Central memory CD4-positive, alpha-beta T cell (primary cell): ENCODE results near the gene TPO.
"Not testable (repeated sequence)": the region's sequence is repeated elsewhere in the genome, so short reads cannot be mapped to it uniquely, and the experiment has no call there.

Experiments
- DNase-seq: peaks from one replicate; pipeline ENCODE4 v3.0.0; 2022
- total RNA-seq, 3 experiments: gene quantifications; one replicate each; lab custom pipeline; 2026; lab: John Stamatoyannopoulos, UW

Gene TPO
- total RNA-seq = 0 to 0.77 (median 0.05) reads per million in 3 experiments

DNA sequence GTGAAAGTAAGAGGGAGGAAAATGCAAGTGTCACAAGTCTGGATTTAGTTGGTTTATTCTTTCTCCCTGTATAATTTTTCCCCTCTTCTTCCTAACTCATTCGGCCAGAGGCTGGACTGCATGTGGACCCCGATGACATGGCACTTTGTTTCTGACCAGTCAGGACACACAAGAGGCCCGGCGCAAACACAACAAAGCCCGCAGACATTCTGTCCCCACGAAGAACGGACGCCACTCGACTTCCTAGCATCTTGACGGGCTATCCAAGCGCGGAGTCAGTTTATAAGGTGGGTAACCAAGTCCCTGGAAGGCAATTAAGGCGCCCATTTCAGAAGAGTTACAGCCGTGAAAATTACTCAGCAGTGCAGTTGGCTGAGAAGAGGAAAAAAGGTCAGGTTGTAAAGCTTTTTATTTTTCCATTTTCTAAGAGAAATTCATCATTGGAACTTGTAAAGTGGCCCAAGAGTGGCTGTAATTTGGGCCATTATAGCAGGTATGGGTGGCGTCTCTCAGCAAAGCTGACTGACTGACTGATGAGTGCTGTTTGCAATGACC, at the start of gene TPO:
TSS of gene TPO (plus strand) at position 308 of the 555 bp plus-strand sequence. CDS start 946 bp downstream, outside the sequence.
- no peak for DNase-seq

DNA sequence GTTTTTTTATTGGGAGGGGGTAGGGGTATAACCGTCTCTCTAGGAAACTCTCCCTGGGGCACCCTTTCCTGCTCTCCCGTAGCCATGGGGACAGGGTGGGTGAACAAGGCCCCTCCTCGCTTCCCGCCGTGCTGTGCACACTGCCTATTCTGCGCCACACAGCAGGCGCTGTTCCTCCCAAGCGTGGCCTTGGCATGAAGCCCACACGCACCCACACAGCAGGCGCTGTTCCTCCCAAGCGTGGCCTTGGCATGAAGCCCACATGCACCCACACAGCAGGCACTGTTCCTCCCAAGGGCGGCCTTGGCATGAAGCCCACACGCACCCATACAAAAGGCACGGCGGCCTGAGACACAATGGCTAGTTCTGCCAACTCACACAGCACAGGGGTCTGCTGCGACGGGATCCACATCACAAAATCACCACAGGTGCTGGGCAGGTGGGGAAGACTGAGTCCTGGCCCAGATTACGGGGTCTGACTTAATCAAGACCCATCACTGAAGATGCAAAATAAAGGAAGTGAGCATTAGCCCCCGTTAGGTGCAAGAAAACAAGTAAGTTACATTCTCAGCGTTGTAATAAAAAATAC, 46.6 kb upstream of the TPO start:
- DNase-seq = no peak

DNA sequence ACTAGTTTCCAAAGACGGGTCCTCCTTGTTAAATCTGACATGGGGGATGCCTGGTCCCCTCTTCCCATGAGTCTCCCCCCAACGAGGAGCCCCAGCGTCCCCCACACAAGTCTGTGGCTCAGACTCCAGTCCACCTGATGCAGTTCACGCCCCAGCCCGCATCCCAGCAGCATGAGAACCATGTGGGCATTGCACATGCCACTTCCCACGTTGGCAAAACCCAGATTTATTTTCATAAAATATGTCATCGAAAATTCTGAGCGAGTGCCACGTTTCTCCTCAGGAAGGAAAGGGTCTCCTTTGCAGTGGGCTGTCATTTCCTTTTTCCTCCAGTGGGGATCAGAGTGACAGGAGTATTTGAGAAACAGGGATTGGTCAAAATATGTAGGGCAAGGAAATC, 45.7 kb upstream of the TPO start:
- DNase-seq = no peak

DNA sequence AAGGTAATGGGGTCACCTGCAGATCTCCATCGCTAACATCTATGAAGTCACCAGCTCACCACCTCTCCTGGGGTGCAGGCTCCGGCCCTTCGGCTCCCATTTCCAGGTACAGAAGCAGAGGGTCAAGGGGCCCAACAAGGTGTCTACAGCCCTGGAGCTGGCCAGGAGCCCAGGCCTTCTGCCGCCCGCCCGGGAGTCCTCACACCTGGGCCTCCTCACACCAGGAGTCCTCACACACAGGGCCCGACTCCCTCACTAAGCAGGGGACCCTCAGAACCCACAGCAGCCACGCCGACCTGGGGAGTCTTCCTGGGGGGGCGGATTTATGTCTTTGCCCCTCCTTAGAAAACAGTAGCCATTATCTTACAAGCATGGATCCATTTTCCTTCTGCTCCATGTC, 43.4 kb upstream of the TPO start:
- no peak for DNase-seq

DNA sequence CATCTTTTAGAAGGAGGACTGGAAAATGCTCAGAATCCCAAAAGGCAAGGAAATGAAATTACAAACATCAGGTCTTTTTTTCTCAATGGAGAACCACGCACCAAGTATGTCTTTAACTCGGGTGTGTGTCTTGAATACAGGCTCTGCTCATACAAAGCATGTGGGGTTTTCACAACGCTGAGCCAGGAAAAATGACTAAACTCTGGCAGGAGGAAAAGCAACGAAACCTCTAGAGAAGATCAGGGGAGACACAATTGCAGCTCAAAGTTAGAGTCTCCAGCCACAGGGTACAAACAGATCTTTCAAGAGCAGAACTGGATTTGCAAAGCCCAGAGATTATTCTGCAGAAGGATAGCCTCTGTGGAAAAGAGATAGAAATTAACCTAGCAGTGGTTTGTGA, 42.8 kb upstream of the TPO start:
- no peak for DNase-seq

DNA sequence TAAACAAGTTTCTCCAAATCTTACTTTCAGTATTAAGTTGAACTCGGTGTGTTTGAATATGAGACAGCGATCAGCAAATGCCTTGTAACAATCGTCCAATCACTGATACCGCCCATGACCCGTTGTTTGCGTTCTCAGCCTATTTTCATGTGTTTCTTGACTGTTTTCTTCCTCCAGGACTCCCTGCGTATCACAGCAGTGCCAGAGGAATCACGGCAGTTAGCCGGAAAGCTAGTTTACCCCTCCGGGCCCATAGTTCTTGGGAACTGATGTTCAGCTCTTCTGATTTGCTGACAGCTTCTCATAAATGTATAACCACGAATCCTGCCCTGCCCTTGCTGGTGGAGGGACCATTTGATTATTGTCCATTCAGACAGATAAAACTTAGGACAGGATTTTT, 42.2 kb upstream of the TPO start:
- no peak for DNase-seq

DNA sequence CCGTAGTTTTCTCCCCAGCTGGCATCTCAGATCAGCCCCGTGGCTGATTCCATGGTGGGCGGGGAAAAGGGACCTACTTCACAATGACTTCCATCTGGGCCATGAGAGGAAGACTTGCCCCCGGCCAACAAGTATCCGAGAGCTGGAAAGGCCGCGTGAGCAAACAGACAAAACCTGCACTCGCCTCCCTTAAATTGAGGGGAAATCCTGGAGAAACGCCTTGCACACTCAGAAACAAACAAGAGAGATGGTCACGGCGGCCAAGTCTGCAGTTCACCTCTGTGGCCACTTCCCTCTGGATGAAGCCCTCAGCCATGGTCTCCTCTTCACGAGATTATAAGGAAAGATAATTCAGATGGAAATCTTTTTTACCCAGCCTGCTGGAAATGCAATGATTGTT, 39.4 kb upstream of the TPO start:
- DNase-seq = no peak

DNA sequence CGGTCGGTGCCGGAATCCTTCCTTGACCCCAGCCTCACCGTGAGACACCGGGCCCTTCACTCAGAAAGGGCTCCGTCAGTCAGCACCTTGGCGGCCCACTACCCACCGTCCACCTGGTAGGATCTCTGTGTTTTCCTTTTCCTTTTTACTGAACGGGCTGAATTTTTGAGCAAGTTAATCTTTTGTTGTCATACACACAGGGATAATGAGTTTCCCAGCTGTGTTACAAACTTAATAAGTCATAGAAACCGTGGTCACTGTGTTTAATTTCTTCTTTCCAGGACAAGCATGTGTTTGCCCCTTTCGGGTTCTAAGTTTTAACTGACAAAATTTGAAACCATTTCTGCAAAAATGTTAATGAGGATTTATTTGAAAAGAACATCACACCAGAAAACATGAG, 39.0 kb upstream of the TPO start:
- DNase-seq = no peak

DNA sequence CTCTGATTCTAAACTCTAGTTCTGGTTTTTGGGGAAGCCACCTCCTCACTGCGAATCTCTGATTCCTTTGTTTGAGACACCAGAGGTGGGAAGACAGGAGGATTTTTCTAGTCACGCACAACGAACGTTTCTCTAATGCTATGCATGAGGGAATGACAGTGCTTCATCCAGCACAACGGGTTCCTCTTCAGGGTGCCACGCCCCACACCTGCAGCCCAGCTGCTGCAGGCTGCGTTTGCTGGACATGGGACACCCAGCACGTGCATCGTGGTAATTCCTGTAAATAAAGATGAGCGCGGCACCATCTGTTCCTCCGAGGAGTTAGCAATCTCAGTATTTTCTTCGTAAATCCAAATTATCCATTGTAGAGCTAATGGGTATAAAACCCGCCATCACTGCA, 37.5 kb upstream of the TPO start:
- no peak for DNase-seq

DNA sequence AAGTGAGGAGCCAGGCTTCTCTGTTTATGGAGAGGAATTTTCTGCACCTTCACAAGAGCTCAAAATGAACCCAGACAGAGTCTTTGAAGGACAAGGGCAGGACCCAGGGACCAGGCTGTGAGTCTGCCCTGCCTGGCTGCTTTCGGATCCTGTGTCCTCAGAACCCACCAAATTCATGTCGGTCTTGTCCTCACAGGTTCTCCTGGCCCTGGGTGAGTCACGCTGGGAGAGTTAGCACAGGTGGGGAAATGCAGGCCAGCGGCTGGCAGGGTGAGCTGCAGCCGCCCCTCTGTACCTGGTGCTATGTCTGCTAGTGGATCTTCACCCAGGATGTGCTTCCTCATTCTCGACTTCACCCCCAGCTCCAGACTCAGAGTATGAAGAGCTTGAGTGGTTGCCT, 35.8 kb upstream of the TPO start:
- no peak for DNase-seq

DNA sequence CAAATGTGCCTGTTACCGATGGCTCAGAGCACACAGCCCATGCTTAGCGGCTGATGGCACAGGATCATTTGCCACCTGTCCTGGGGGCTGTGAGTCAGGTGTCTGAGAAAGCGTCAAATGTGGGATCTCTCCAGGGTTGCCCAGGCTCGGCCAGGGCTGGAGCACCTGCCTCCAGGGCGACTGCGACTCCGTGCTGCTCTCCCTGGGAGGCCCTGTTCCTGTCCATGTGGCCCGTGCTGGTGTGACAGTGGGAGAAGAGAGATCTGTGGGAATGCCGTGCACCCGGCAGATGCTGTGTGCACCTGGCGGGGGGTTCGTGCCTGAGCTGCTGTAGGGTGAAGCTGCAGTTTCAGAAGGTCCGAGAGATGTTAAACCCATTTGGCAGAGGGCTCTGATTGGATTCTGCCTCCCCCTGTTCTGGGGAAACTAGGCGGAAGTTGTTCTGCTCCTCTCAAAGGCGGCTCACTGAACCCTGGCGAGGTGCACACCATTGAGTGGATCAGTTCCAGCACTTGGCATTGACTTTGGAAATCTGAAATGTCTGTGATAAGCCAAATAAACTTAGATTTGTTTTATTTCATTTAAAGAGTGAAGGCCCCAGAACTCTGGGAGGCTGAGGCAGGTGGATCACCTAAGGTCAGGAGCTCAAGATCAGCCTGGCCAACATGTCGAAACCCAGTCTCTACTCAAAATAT, 34.7 kb upstream of the TPO start:
- DNase-seq = no peak

DNA sequence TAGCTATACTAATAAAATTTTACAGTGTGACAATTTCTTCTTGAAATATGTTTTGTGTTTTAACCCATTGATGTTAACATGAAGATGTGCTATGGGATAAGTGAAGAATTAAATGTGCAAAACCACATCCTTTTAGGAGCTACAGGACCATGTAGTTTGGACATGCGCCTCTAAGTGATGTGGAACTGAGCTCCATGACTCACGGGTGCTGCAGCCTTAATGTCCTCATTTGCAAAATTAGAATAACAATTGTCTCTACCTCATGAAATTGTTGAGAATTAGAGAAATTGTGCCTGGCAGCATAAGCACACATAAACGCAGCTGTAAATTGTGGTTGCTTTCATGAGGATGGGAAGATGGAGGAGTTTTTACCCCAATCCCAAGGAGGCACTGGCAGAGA, 31.6 kb upstream of the TPO start:
- no peak for DNase-seq

DNA sequence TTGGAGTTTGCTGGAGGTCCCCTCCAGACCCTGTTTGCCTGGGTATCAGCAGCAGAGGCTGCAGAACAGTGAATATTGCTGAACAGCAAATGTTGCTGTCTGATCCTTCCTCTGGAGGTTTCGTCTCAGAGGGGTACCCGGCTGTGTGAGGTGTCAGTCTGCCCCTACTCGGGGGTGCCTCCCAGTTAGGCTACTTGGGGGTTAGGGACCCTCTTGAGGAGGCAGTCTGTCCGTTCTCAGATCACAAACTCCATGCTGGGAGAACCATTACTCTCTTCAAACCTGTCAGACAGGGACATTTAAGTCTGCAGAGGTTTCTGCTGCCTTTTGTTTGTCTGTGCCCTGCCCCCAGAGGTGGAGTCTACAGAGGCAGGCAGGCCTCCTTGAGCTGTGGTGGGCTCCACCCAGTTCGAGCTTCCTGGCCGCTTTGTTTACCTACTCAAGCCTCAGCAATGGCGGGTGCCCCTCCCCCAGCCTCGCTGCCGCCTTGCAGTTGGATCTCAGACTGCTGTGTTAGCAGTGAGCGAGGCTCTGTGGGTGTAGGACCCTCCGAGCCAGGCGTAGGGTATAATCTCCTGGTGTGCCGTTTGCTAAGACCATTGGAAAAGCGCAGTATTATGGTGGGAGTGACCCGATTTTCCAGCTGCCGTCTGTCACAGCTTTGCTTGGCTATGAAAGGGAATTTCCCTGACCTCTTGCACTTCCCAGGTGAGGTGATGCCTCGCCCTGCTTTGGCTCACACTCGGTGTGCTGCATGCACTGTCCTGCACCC, 25.1 kb upstream of the TPO start:
- DNase-seq = not testable (repeated sequence)

DNA sequence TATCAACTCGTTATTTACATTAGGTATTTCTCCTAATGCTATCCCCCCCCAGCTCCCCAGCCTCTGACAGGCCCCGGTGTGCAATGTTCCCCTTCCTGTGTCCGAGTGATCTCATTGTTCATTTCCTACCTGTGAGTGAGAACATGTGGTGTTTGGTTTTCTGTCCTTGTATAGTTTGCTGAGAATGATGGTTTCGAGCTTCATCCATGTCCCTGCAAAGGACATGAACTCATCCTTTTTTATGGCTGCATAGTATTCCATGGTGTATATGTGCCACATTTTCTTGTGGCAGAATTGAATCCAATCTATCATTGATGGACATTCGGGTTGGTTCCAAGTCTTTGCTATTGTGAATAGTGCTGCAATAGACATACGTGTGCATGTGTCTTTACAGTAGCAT, 23.1 kb upstream of the TPO start:
- DNase-seq = not testable (repeated sequence)

DNA sequence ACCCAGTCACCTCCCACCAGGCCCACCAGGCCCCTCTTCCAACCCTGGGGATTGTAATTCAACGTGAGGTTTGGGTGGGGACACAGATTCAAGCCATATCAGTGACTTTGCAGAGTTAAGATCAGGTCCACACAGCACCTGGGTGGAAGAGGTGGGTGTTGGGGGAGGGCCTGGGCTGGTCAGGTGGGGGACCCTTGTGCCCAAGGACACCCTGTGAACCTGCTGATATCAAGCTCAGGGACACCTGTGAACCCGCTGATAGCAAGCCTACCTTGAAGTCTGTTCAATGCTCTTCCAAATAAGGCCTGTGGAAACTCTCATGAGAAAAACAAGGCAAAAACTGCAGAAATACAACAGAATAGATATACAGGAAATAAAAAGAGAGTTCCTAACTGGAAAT, 19.9 kb upstream of the TPO start:
- no peak for DNase-seq

DNA sequence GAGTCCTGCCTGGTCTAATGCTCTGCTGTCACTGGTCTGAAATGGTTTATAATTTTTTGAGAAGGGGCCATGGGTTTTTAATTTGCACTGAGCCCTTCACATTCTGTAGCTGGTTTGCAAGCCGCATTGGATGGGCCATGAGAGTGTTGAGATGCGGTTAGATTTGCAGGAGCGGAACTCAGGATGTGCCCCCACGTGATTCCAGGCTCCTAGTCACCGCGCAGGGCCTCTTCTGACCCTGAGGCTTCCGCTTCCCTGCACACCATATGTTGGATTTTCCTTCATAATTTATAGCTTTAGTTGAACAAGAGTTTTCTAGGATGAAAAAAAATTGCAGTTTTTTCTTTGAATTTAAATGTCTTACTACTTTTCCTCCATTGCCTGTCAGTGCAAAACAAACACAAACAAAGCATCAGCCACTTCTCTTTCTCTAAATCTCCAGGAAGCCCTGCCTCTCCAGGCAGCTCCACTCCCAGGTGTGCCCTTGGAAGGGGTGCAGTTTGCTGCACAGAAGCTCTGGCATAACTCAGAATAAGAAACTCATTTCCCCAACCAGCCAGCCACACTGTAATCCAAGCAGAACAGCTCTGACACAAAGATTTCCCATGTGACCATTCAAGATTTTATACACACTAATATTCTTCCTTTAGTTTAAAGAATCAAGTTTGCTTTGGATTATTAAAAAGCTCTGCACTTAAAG, 18.4 kb upstream of the TPO start:
- DNase-seq = no peak

DNA sequence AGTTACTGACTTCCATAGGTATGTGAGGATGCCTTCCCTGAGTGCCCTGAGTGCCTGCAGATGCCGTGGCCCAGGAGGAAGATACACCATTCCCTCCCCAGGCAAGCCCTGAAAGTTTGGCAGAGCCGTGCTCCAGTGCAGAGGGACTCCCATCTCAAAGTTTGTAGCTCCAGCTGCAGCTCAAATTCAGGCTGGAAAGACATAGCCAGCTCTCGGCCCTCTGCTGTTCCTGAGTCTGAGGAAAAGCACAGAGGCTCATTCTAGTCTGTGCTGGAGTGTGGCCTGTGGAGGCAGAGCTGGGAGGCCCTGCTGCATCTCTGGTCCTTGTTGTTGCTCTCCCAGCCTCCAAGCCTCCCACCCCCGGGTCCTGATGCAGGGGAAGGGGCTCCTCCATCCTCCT, 15.9 kb upstream of the TPO start:
- DNase-seq = no peak

DNA sequence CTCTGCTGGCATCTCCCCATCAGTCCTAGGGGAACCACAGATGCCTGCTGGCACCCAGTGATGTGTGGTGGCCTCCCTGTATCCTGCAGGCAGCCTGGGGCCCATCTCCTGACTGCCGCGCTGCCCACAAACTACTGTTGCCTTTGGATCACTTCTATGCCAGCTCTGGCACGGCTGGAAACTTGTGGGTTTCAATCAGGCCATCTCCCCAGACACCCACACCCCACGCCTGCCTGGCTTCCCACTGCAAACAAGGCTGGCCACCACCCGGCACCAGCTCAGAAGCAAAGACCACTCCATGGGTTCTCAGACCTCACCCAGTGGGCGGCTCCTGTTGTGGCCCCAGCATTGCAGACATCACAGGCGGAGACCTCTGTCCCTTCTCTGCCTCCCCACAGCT, 15.1 kb upstream of the TPO start:
- DNase-seq = no peak

DNA sequence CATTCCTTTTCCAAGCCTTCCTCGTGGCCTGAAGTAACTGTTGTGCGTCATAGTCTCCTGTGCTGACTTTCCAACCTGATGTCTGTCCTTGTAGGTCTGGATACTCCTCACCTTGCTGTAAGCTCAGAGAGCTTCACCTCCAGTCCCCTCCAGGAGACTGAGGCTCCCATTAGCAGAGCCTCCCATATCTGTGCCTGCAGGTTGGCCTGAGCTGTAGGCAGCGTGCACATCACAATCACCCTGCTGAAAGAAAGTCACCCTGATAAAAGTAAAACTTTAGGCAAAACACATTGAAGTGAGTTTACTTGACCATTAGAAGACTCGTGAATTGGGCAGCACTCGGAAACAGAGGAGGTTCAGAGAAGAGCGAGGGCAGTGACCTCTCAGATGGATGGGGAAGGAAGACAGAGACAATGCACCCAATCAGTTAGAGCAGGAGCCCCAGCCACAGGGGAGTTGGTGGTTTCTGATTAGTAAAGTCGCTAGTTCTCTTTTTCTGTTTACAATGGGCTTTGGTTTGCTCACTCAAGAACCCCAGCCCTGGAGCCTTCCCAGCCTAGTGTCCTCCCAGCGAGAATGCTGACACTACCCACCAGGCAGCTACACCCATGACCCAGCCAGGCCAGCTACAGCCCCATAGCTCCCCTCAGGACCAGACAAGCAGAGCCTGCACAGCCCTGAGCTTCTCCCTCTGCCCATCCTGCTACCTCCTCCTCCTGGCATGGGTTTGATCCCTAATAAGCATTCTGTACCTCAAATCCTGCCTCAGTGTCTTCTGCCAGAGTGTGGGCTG, 12.1 kb upstream of the TPO start:
- no peak for DNase-seq

DNA sequence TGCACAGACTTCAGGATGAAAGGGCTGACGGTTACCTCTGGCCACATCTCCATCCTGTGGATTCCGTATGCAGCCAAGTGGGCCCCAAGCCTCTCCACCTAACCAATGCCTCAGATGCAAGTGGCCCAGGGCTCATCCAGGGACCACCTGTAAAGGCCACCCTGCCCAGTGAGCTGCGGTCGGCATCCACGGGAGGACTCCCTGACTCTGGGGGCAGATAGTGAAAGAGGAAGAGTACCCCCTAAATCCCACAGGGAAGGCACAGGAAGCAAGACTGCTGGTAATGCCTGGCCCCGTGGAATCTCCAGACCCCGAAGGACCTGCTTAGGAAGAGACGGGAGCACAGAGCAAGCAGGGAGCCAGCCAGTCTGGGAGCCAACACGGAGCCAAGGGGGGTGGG, 11.2 kb upstream of the TPO start:
- no peak for DNase-seq

DNA sequence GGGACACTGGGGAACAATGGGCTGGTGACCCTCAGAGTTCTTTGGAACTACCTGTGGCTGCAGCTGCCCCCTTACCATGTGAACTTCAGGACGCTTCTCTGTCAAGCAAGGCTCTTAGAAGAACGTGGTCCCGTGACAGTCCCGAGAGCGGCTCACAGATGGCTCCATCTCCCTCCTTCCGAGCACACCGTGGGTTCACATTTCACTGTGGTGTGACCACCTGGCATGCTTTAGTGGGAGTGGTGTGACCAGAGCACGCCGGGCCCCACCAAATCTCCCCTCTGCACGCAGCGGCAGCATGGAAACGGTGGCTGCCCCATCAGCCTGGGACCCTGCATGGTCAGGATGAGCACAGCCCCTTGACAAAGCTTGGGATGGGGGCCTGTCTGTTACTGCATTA, 9.7 kb upstream of the TPO start:
- DNase-seq = no peak

DNA sequence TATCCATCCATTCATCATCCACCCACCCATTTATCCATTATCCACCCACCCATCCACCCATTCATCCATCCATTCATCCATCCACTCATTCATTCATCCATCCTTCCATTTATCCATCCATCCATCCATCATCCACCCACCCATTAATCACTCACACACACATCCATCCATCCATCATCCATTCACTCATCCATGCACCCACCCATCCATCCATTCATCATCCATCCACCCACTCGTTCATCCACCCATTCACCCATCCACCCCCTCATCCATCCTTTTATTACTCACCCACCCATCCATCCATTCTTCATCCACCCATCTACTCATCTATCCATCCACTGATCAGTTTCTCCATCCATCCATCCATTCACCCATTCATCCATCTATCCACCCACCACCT, 8.1 kb upstream of the TPO start:
- DNase-seq = no peak
